T-helper 17 cell (primary cell): Measurements from ENCODE around the gene CDK17. TPM values are rescaled to one million over a fixed set of nuclear protein-coding genes. Genes with fewer than 3 reads are reported as not detected.
A peak's percentile ranks its signal among the peaks of the same experiment; 100 is the strongest.
"Not testable (repeated sequence)": the region's sequence is repeated elsewhere in the genome, so short reads cannot be mapped to it uniquely, and the experiment has no call there.

Experiments used
- ATAC-seq: fragments of 150-1000 bp; cut with Tn5 transposase; 2 replicates; pipeline ENCODE4 v1.10.0; 2021; ENCODE audit warnings: mild to moderate bottlenecking, moderate library complexity
- DNase-seq, 3 donors: peaks; one replicate each; pipeline versions ENCODE4 v3.0.0 to v3.0.0-alpha.2; 2020 to 2021
- H3K9me3 ChIP-seq: one replicate; pipeline ENCODE4 v1.7.0; 2013; ENCODE audit warnings: low read length, mild to moderate bottlenecking; ENCODE audit not compliant: control insufficient read depth, poor library complexity, severe bottlenecking
- H3K27ac Mint-ChIP-seq: one replicate; pipeline ENCODE4 v1.8.0; 2022; ENCODE audit warnings: mild to moderate bottlenecking, moderate library complexity, mixed read lengths
- H3K27me3 Mint-ChIP-seq: one replicate; pipeline ENCODE4 v1.8.0; 2022; ENCODE audit warnings: mixed read lengths
- H3K36me3 Mint-ChIP-seq: one replicate; pipeline ENCODE4 v1.8.0; 2022; ENCODE audit warnings: low read depth, mixed read lengths
- H3K4me1 Mint-ChIP-seq: one replicate; pipeline ENCODE4 v1.8.0; 2022; ENCODE audit warnings: mild to moderate bottlenecking, mixed read lengths
- H3K4me3 Mint-ChIP-seq: one replicate; pipeline ENCODE4 v1.8.0; 2022; ENCODE audit warnings: mild to moderate bottlenecking, moderate library complexity, mixed read lengths
- total RNA-seq, 4 donors: library from RNA in 2 of 4; stranded (reverse) in 2 of 4; gene quantifications; one replicate each; pipeline ENCODE4 v1.2.3 and lab custom pipeline; 2022 to 2026

Gene CDK17
- total RNA-seq, 2 donors from 2014 or later: 123 to 131 TPM

- DNase-seq: no peak
- H3K4me3 Mint-ChIP-seq: no peak overlapping the region
- ATAC-seq: peak; percentile 30
- H3K27me3 Mint-ChIP-seq: no peaks in the 10 kb centered on the region
- H3K36me3 Mint-ChIP-seq: no peaks in the 10 kb centered on the region
- peak overlapping the region; percentile 85 for H3K27ac Mint-ChIP-seq
- H3K4me1 Mint-ChIP-seq: peaks cover 50% of the 10 kb centered on the region
- H3K9me3 ChIP-seq: no peaks in the 10 kb centered on the region
Observed at GRCh38 chr12:96352161-96352835, 47.9 kb downstream of the CDK17 start.

- ATAC-seq: peak; percentile 24
Observed at GRCh38 chr12:96350982-96351381, 49.3 kb downstream of the CDK17 start.

GRCh38 chr12:96347130-96347699 lies 53.0 kb downstream of the CDK17 start:
- H3K36me3 Mint-ChIP-seq: no peaks in the 10 kb centered on the region
- no peak for DNase-seq
- no peaks in the 10 kb centered on the region for H3K27me3 Mint-ChIP-seq
- peaks cover 6% of the 10 kb centered on the region for H3K9me3 ChIP-seq
- ATAC-seq: no peak
- peaks cover 47% of the 10 kb centered on the region for H3K4me1 Mint-ChIP-seq
- H3K27ac Mint-ChIP-seq: peak overlapping the region; percentile 70
- H3K4me3 Mint-ChIP-seq: peak overlapping the region; percentile 72

More at GRCh38 chr12:96350982-96351381, 49.3 kb downstream of the CDK17 start:
- Mint-ChIP-seq H3K4me3 (peak overlapping the region; percentile 9), H3K4me1 (peaks cover 57% of the 10 kb centered on the region), H3K27me3 (no peaks in the 10 kb centered on the region), H3K36me3 (no peaks in the 10 kb centered on the region), H3K27ac (peak overlapping the region; percentile 49)
- no peaks in the 10 kb centered on the region for H3K9me3 ChIP-seq
- no peak for DNase-seq

GRCh38 chr12:96346716-96347115 lies 53.5 kb downstream of the CDK17 start:
- not testable (repeated sequence) for DNase-seq, ATAC-seq

GRCh38 chr12:96344124-96344695 lies 56.0 kb downstream of the CDK17 start:
- Mint-ChIP-seq H3K36me3 (no peaks in the 10 kb centered on the region), H3K4me3 (no peak overlapping the region), H3K4me1 (peaks cover 37% of the 10 kb centered on the region), H3K27ac (no peak overlapping the region), H3K27me3 (no peaks in the 10 kb centered on the region)
- no peak for ATAC-seq
- DNase-seq: no peak
- H3K9me3 ChIP-seq: peaks cover 6% of the 10 kb centered on the region

More at GRCh38 chr12:96346716-96347115, 53.5 kb downstream of the CDK17 start:
- peak overlapping the region; percentile 72 for H3K4me3 Mint-ChIP-seq
- H3K4me1 Mint-ChIP-seq: peaks cover 42% of the 10 kb centered on the region
- H3K27me3 Mint-ChIP-seq, H3K9me3 ChIP-seq, H3K36me3 Mint-ChIP-seq: not testable (repeated sequence)
- H3K27ac Mint-ChIP-seq: peak overlapping the region; percentile 70

GRCh38 chr12:96343347-96343954 lies 56.8 kb downstream of the CDK17 start:
- Mint-ChIP-seq H3K27me3 (no peaks in the 10 kb centered on the region), H3K4me3 (peak overlapping the region; percentile 5), H3K36me3 (no peaks in the 10 kb centered on the region), H3K4me1 (peaks cover 35% of the 10 kb centered on the region), H3K27ac (peak overlapping the region; percentile 4)
- DNase-seq: no peak
- peak; percentile 69 for ATAC-seq
- H3K9me3 ChIP-seq: peaks cover 6% of the 10 kb centered on the region

- not testable (repeated sequence) for DNase-seq, ATAC-seq, H3K36me3 Mint-ChIP-seq, H3K4me3 Mint-ChIP-seq, H3K9me3 ChIP-seq, H3K27me3 Mint-ChIP-seq, H3K27ac Mint-ChIP-seq
- H3K4me1 Mint-ChIP-seq: peaks cover 30% of the 10 kb centered on the region
Observed at GRCh38 chr12:96339666-96340065, 60.6 kb downstream of the CDK17 start.

- no peaks in the 10 kb centered on the region for H3K27me3 Mint-ChIP-seq
- DNase-seq (no peak), ATAC-seq (no peak)
- peaks cover 30% of the 10 kb centered on the region for H3K4me1 Mint-ChIP-seq
- H3K4me3 Mint-ChIP-seq: no peak overlapping the region
- H3K9me3 ChIP-seq: no peaks in the 10 kb centered on the region
- no peak overlapping the region for H3K27ac Mint-ChIP-seq
- no peaks in the 10 kb centered on the region for H3K36me3 Mint-ChIP-seq
Observed at GRCh38 chr12:96338852-96339471, 61.3 kb downstream of the CDK17 start.

- no peak overlapping the region for H3K27ac Mint-ChIP-seq
- no peaks in the 10 kb centered on the region for H3K36me3 Mint-ChIP-seq
- H3K4me3 Mint-ChIP-seq: no peak overlapping the region
Observed at GRCh38 chr12:96337953-96338352, 62.3 kb downstream of the CDK17 start.

GRCh38 chr12:96336489-96336888 lies 63.8 kb downstream of the CDK17 start:
- no peak for ATAC-seq
- H3K27ac Mint-ChIP-seq: no peak overlapping the region
- H3K9me3 ChIP-seq: no peaks in the 10 kb centered on the region
- H3K4me3 Mint-ChIP-seq: peak overlapping the region; percentile 49
- no peaks in the 10 kb centered on the region for H3K36me3 Mint-ChIP-seq
- DNase-seq: no peak
- no peaks in the 10 kb centered on the region for H3K27me3 Mint-ChIP-seq
- peaks cover 30% of the 10 kb centered on the region for H3K4me1 Mint-ChIP-seq

More at GRCh38 chr12:96337953-96338352, 62.3 kb downstream of the CDK17 start:
- H3K9me3 ChIP-seq: no peaks in the 10 kb centered on the region
- ATAC-seq (no peak), DNase-seq (no peak)
- peaks cover 25% of the 10 kb centered on the region for H3K4me1 Mint-ChIP-seq
- no peaks in the 10 kb centered on the region for H3K27me3 Mint-ChIP-seq

- peak overlapping the region; percentile 43 for H3K4me3 Mint-ChIP-seq
- no peaks in the 10 kb centered on the region for H3K9me3 ChIP-seq
- H3K36me3 Mint-ChIP-seq: peaks cover 2% of the 10 kb centered on the region
- peak; percentile 29 for ATAC-seq
- peak overlapping the region; percentile 41 for H3K27ac Mint-ChIP-seq
- DNase-seq: no peak
- H3K27me3 Mint-ChIP-seq: no peaks in the 10 kb centered on the region
- peaks cover 27% of the 10 kb centered on the region for H3K4me1 Mint-ChIP-seq
Observed at GRCh38 chr12:96335270-96335669, 65.0 kb downstream of the CDK17 start.

GRCh38 chr12:96334502-96334901 lies 65.7 kb downstream of the CDK17 start:
- Mint-ChIP-seq H3K4me3 (no peak overlapping the region), H3K27ac (no peak overlapping the region), H3K36me3 (peaks cover 2% of the 10 kb centered on the region), H3K27me3 (no peaks in the 10 kb centered on the region), H3K4me1 (peaks cover 32% of the 10 kb centered on the region)
- H3K9me3 ChIP-seq: no peaks in the 10 kb centered on the region
- no peak for DNase-seq
- no peak for ATAC-seq

- peaks cover 4% of the 10 kb centered on the region for H3K36me3 Mint-ChIP-seq
- H3K4me1 Mint-ChIP-seq: peaks cover 48% of the 10 kb centered on the region
- H3K9me3 ChIP-seq: no peaks in the 10 kb centered on the region
- ATAC-seq (peak; percentile 20), DNase-seq (no peak)
- H3K27me3 Mint-ChIP-seq: no peaks in the 10 kb centered on the region
- H3K4me3 Mint-ChIP-seq: no peak overlapping the region
- H3K27ac Mint-ChIP-seq: peak overlapping the region; percentile 74
Observed at GRCh38 chr12:96329545-96329944, 70.7 kb downstream of the CDK17 start.
